K562 (cell line): ENCODE data around the gene RIPOR1. TPM values are rescaled to one million over a fixed set of nuclear protein-coding genes. Genes with fewer than 3 reads are reported as not detected.

ENCODE experiments used
- ARID4B ChIP-seq: sonication (generic); formaldehyde crosslinking; IDR thresholded peaks from 2 replicates; pipeline ENCODE4 v1.8.0; 2022; ENCODE audit warnings: mild to moderate bottlenecking, missing genetic modification reagents
- CREB1 ChIP-seq, 2 experiments: sonication (generic) in 1 of 2; formaldehyde crosslinking in 1 of 2; IDR thresholded peaks; 2 replicates each; pipeline versions ENCODE4 v1.6.1 to v1.8.0; 2012 to 2022; ENCODE audit warnings: inconsistent platforms in 1 of 2, mild to moderate bottlenecking in 1 of 2, missing genetic modification reagents in 1 of 2, moderate library complexity in 1 of 2
- DLX4 ChIP-seq: fragments of 250-450 bp; sonication (Bioruptor Pico); IDR thresholded peaks from 2 replicates; pipeline ENCODE4 v1.6.1; 2021; ENCODE audit warnings: mild to moderate bottlenecking
- DNMT1 ChIP-seq: fragments of 450-650 bp; IDR thresholded peaks from 2 replicates; pipeline ENCODE4 v1.6.1; 2016; ENCODE audit warnings: antibody characterized with exemption, mild to moderate bottlenecking
- E2F1 ChIP-seq: sonication (generic); formaldehyde crosslinking; IDR thresholded peaks from 2 replicates; pipeline ENCODE4 v1.8.1; 2023; ENCODE audit warnings: mild to moderate bottlenecking, missing genetic modification reagents, moderate library complexity
- LCOR ChIP-seq: sonication (generic); formaldehyde crosslinking; IDR thresholded peaks from 2 replicates; pipeline ENCODE4 v1.8.0; 2022; ENCODE audit warnings: mild to moderate bottlenecking, missing genetic modification reagents
- MEF2D ChIP-seq: conservative IDR thresholded peaks from 2 replicates; pipeline ENCODE4 v1.6.1; 2016; ENCODE audit warnings: low read depth, missing genetic modification characterization, missing compliant biosample characterization
- NFIC ChIP-seq: fragments of 450-650 bp; IDR thresholded peaks from 2 replicates; pipeline ENCODE4 v1.6.1; 2017; ENCODE audit warnings: mild to moderate bottlenecking, inconsistent platforms
- RBBP5 ChIP-seq: fragments of 200-600 bp; sonication (generic); IDR thresholded peaks from 2 replicates; pipeline ENCODE4 v1.6.1; 2012; ENCODE audit warnings: borderline replicate concordance, mild to moderate bottlenecking, low read length, control low read depth, inconsistent platforms; ENCODE audit not compliant: insufficient read depth, poor library complexity, severe bottlenecking
- SIN3A ChIP-seq, 2 experiments: fragments of 150-350 bp in 1 of 2; IDR thresholded peaks; 2 replicates each; pipeline ENCODE4 v1.6.1; 2011 to 2016; ENCODE audit warnings: borderline replicate concordance in 2 of 2, low read depth in 2 of 2, low read length in 2 of 2, mild to moderate bottlenecking in 2 of 2, moderate library complexity in 2 of 2; ENCODE audit not compliant: control insufficient read depth in 1 of 2
- SMARCA4 ChIP-seq: fragments of 450-650 bp; IDR thresholded peaks from 2 replicates; pipeline ENCODE4 v1.6.1; 2016
- TFAP4 ChIP-seq: sonication (generic); formaldehyde crosslinking; IDR thresholded peaks from 2 replicates; pipeline ENCODE4 v1.8.0; 2022; ENCODE audit warnings: missing genetic modification reagents, mild to moderate bottlenecking, moderate library complexity, borderline replicate concordance
- ZFP91 ChIP-seq: sonication (generic); formaldehyde crosslinking; IDR thresholded peaks from 2 replicates; pipeline ENCODE4 v1.8.0; 2022; ENCODE audit warnings: mild to moderate bottlenecking, missing genetic modification reagents
- polyA plus RNA-seq, 8 experiments: library from polyadenylated mRNA; depleted of rRNA in 4 of 8; stranded (reverse) in 5 of 8; unstranded in 3 of 8; fragments of >200 nt; fragmentation: Nextera tagmentation in 2 of 8; fragmentation: Illumina TruSeq in 1 of 8; extraction: Ambion mirVana in 2 of 8; extraction: Trizol in 1 of 8; gene quantifications; 2 replicates each; pipeline versions ENCODE4 v1.2.1 to v1.2.3, GENCODE V29; 2011 to 2014; ENCODE audit warnings: inconsistent platforms in 1 of 8, missing spikeins in 1 of 8
- total RNA-seq, 7 experiments: library from RNA; depleted of rRNA in 6 of 7; stranded (reverse); fragments of >200 nt in 6 of 7; fragmentation: Illumina TruSeq in 2 of 7; extraction: Trizol in 2 of 7; gene quantifications; 2 replicates each; pipeline versions ENCODE4 v1.2.1 to v1.2.3, GENCODE V29; 2011 to 2021; ENCODE audit warnings: low replicate concordance in 1 of 7

RIPOR1 gene
- total and polyA plus RNA-seq, 9 of the 15 experiments (the other 6 are each of a cell fraction or from before 2014, with no cell fraction given): 0.36 to 31.1 (median 3.0) TPM

- peak; percentile 87 for TF ChIP-seq ARID4B (CRISPR knock-in tag)
- TF ChIP-seq LCOR (CRISPR knock-in tag): peak; percentile 40; the same call in 1 of the 2 replicates
- TF ChIP-seq DLX4 (CRISPR knock-in tag): no peak
- 0 out of 2 replicates have a peak, but pooled peaks have one; percentile 43 for TF ChIP-seq SMARCA4
- TF ChIP-seq RBBP5: peak; percentile 38
- TF ChIP-seq DNMT1: no peak
- peak; percentile 93 for TF ChIP-seq E2F1 (CRISPR knock-in tag)
- TF ChIP-seq TFAP4: peak; percentile 92
- peak; percentile 99 for TF ChIP-seq CREB1 (IDR thresholded peaks at IDR 0.05)
- peak; percentile 97 for TF ChIP-seq CREB1 (CRISPR knock-in tag; IDR thresholded peaks at IDR 0.05)
- TF ChIP-seq NFIC: 0 out of 2 replicates have a peak, but pooled peaks have one; percentile 14
- TF ChIP-seq MEF2D (tag): no peak
- peak in 1 of 2 experiments; percentile 75; a peak in 2 of 4 replicates for TF ChIP-seq SIN3A (IDR thresholded peaks at IDR 0.05; ENCODE audit: borderline replicate concordance in 2 of 2, control insufficient read depth in 1 of 2, low read depth in 2 of 2, low read length in 2 of 2)
- TF ChIP-seq ZFP91: 0 out of 2 replicates have a peak, but pooled peaks have one; percentile 28
Measured at GRCh38 chr16:67561824-67562525, 33.3 kb downstream of the RIPOR1 start (continued).
